ENCODE data around the gene FXYD7.

FXYD7 gene

DNA sequence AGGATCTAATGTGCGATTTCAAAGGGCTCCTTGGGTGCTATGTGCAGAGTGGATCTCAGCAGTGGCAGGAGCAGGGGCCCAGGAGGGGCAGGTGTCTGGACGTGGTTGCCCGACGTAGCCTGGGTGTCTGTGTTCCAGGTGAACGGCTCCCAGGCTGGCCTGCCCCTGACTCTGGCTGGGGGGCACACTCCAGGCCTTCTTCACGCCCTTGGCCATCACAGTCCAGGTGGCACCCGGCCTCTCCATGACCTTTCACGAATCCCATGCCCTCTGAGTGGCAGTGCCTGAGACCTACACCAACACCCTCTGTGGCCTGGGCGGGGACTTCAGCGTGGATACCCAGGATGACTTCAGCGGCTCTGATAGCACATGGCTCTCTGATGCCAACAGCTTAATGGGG is 38.7 kb upstream of the FXYD7 start:
- no peak overlapping the region for H3K4me3 ChIP-seq (replicated peaks; ENCODE audit: low read depth, low read length)
- TF ChIP-seq CTCF (IDR thresholded peaks at IDR 0.05; ENCODE audit: insufficient read depth, low read length, poor library complexity, severe bottlenecking), result no peak
- H3K27me3 ChIP-seq (replicated peaks; ENCODE audit: control insufficient read depth, insufficient read depth, low read length), result no peaks in the 10 kb centered on the region
- no peak for DNase-seq (ENCODE audit: extremely low read depth, insufficient read length)
- no peaks in the 10 kb centered on the region for H3K36me3 ChIP-seq (ENCODE audit: control insufficient read depth, insufficient read depth, low read length)

DNA sequence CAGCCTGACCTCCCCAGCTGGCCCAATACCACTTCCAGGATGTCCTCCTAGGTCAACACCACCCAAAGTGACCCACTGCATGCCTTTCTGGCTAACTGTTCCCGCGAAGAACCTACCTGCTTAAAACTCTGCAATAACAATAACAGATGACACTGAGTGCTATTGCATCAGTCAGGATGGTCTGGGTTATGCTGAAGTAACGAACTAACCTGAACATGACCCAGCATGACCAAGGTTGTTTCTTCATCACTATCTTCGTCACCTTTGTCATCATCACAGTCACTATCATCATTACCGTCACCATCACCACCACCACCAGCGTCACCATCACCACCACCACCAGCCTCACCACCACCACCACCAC is 38.0 kb upstream of the FXYD7 start:
- Histone ChIP-seq H3K27me3 (replicated peaks; ENCODE audit: control insufficient read depth, insufficient read depth, low read length) (no peaks in the 10 kb centered on the region), H3K36me3 (ENCODE audit: control insufficient read depth, insufficient read depth, low read length) (no peaks in the 10 kb centered on the region), H3K4me3 (replicated peaks; ENCODE audit: low read depth, low read length) (no peak overlapping the region)
- no peak for TF ChIP-seq CTCF (IDR thresholded peaks at IDR 0.05; ENCODE audit: insufficient read depth, low read length, poor library complexity, severe bottlenecking)
- no peak for DNase-seq (ENCODE audit: extremely low read depth, insufficient read length)

DNA sequence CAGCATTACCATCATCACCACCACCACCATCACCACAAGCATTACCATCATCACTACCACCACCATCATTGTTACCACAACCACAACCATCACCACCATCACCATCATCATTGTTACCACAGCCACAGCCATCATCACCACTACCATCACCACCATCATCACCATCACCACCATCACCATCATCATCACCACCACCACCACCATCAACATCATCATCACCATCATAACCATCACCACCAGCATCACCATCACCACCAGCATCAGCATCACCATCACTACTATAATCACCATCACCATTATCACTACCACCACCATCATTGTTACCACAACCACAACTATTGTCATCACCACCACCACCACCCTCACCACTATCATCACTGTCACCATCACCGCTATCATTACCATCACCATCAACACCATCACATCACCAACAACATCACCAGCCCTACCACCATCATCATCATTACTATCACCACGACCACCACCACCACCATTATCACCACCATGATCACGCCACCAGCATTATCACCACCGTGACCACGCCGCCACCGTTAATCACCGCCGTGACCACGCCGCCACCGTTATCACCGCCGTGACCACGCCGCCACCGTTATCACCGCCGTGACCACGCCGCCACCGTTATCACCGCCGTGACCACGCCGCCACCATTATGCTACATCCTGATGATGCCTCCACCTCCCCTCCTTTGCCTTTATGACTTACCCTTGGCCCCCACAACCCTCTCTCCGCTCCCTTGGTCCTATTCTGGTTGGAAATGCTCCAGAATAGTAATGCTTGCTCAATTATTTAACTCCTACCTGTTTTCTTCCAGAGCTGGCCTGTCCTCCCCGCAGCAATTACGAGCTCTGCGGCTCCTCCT is 37.4 kb upstream of the FXYD7 start:
- Histone ChIP-seq H3K36me3 (ENCODE audit: control insufficient read depth, insufficient read depth, low read length) (no peaks in the 10 kb centered on the region), H3K27me3 (replicated peaks; ENCODE audit: control insufficient read depth, insufficient read depth, low read length) (no peaks in the 10 kb centered on the region), H3K4me3 (replicated peaks; ENCODE audit: low read depth, low read length) (no peak overlapping the region)
- TF ChIP-seq CTCF (IDR thresholded peaks at IDR 0.05; ENCODE audit: insufficient read depth, low read length, poor library complexity, severe bottlenecking), result no peak
- no peak for DNase-seq (ENCODE audit: extremely low read depth, insufficient read length)

GRCh38 chr19:35106291-35106583 is 36.8 kb upstream of the FXYD7 start:
- H3K4me3 ChIP-seq (replicated peaks; ENCODE audit: low read depth, low read length), result no peak overlapping the region
- TF ChIP-seq CTCF (IDR thresholded peaks at IDR 0.05; ENCODE audit: insufficient read depth, low read length, poor library complexity, severe bottlenecking), result no peak
- no peaks in the 10 kb centered on the region for H3K36me3 ChIP-seq (ENCODE audit: control insufficient read depth, insufficient read depth, low read length)
- DNase-seq (ENCODE audit: extremely low read depth, insufficient read length), result no peak
- H3K27me3 ChIP-seq (replicated peaks; ENCODE audit: control insufficient read depth, insufficient read depth, low read length), result no peaks in the 10 kb centered on the region

DNA sequence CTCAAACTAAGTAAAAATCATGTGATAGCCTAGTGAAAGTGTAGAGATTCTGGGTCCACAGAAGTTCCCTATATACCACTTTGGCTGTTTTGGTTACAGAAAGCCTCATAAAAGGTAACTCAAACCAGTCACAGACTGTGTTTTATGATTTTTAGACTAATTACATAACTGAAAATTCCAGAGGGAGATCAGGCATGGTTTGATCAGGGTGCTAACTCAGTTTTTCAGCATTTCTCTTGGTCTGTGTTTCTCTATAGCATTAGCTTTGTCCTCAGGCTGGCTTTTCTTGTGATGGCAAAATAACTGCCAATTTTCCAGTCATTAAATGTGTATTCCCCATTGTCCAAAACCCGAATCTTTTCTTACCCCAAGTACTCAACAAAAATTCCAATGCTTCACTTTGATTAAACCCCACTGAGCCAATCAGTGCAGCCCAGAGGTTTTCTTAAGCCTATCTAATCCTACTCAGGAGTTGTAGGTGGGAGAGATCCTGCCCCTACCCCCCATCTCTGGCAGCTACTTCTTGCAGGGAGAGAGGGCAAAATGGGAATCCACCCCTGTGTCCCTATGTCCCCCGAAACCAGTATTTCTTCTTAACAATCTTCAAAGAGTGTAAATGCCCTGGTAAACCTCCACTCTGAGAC is 36.0 kb upstream of the FXYD7 start:
- TF ChIP-seq CTCF (IDR thresholded peaks at IDR 0.05; ENCODE audit: insufficient read depth, low read length, poor library complexity, severe bottlenecking), result no peak
- H3K4me3 ChIP-seq (replicated peaks; ENCODE audit: low read depth, low read length), result no peak overlapping the region

More for the DNA sequence above, 36.0 kb upstream of the FXYD7 start:
- H3K36me3 ChIP-seq (ENCODE audit: control insufficient read depth, insufficient read depth, low read length), result no peaks in the 10 kb centered on the region
- DNase-seq (ENCODE audit: extremely low read depth, insufficient read length), result no peak
- H3K27me3 ChIP-seq (replicated peaks; ENCODE audit: control insufficient read depth, insufficient read depth, low read length), result no peaks in the 10 kb centered on the region

All from GM06990 (cell line).